Fibroblast of lung (primary cell): ENCODE data around the gene RNLS. TPM values are rescaled to one million over a fixed set of nuclear protein-coding genes. Genes with fewer than 3 reads are reported as not detected.

ENCODE experiments used
- DNase-seq, 2 donors: peaks; one replicate each; pipeline versions ENCODE4 v3.0.0 to v3.0.0-alpha.2; 2010; ENCODE audit warnings: low read depth in 2 of 2
- H2AFZ ChIP-seq: 2 replicates; pipeline ENCODE4 v1.5.1; 2012; ENCODE audit warnings: low read length, control low read depth, inconsistent platforms
- H3K27ac ChIP-seq: 2 replicates; pipeline ENCODE4 v1.5.1; 2011; ENCODE audit warnings: low read length, control low read depth; ENCODE audit not compliant: insufficient read depth
- H3K27me3 ChIP-seq: 2 replicates; pipeline ENCODE4 v1.5.1; 2011; ENCODE audit warnings: mild to moderate bottlenecking, low read length; ENCODE audit not compliant: control insufficient read depth, insufficient read depth
- H3K36me3 ChIP-seq: 2 replicates; pipeline ENCODE4 v1.5.1; 2011; ENCODE audit warnings: low read length; ENCODE audit not compliant: control insufficient read depth, insufficient read depth
- H3K4me1 ChIP-seq: 2 replicates; pipeline ENCODE4 v1.5.1; 2011; ENCODE audit warnings: low read length; ENCODE audit not compliant: control insufficient read depth, insufficient read depth; ENCODE audit errors: extremely low read depth
- H3K4me2 ChIP-seq: 2 replicates; pipeline ENCODE4 v1.5.1; 2011; ENCODE audit warnings: low read length, control low read depth; ENCODE audit not compliant: insufficient read depth; ENCODE audit errors: extremely low read depth
- H3K4me3 ChIP-seq, 4 experiments: fragments of 200-600 bp in 1 of 4; sonication (generic) in 1 of 4; replicated peaks in 1 of 4; 2 replicates each; pipeline ENCODE4 v1.5.1; 2011 to 2016; ENCODE audit warnings: low read length in 4 of 4, low read depth in 3 of 4, mild to moderate bottlenecking in 3 of 4, control low read depth in 2 of 4, inconsistent platforms in 1 of 4, mixed read lengths in 1 of 4; ENCODE audit not compliant: insufficient read depth in 1 of 4; ENCODE audit errors: control extremely low read depth in 1 of 4
- H3K79me2 ChIP-seq: 2 replicates; pipeline ENCODE4 v1.5.1; 2012; ENCODE audit warnings: mild to moderate bottlenecking, low read length, inconsistent platforms; ENCODE audit not compliant: control insufficient read depth, insufficient read depth
- H3K9ac ChIP-seq: 2 replicates; pipeline ENCODE4 v1.5.1; 2011; ENCODE audit warnings: mild to moderate bottlenecking, low read length, control low read depth; ENCODE audit not compliant: insufficient read depth
- H3K9me3 ChIP-seq: 2 replicates; pipeline ENCODE4 v1.5.1; 2012; ENCODE audit warnings: low read depth, low read length; ENCODE audit not compliant: control insufficient read depth, insufficient read depth
- H4K20me1 ChIP-seq: 2 replicates; pipeline ENCODE4 v1.5.1; 2011; ENCODE audit warnings: low read length; ENCODE audit not compliant: control insufficient read depth, insufficient read depth; ENCODE audit errors: extremely low read depth
- CTCF ChIP-seq, 2 donors: IDR thresholded peaks in 1 of 2; conservative IDR thresholded peaks in 1 of 2; 1 replicate in 1 of 2; 2 replicates in 1 of 2; pipeline ENCODE4 v1.5.1; 2011 to 2012; ENCODE audit warnings: low read length in 2 of 2, control low read depth in 1 of 2, inconsistent platforms in 1 of 2, low read depth in 1 of 2, mild to moderate bottlenecking in 1 of 2
- EZH2 ChIP-seq: IDR thresholded peaks from 2 replicates; pipeline ENCODE4 v1.5.1; 2012; ENCODE audit warnings: low read length, control low read depth, mild to moderate bottlenecking; ENCODE audit errors: missing control alignments
- polyA plus RNA-seq, 2 donors: library from polyadenylated mRNA; depleted of rRNA in 1 of 2; stranded (reverse) in 1 of 2; unstranded in 1 of 2; fragments of >200 nt; gene quantifications; 2 replicates each; pipeline ENCODE4 v1.2.1, GENCODE V29; 2011 to 2012; ENCODE audit warnings: missing spikeins in 1 of 2
- total RNA-seq: library from RNA; depleted of rRNA; stranded (reverse); fragments of >200 nt; gene quantifications from 2 replicates; pipeline ENCODE4 v1.2.1, GENCODE V29; 2014

Gene RNLS
- total and polyA plus RNA-seq, 2 donors (not counting 1 experiment from before 2014, with no cell fraction given), result 16.5 to 18.4 TPM

- Histone ChIP-seq H3K4me3 (no peak overlapping the region), H3K36me3 (no peaks in the 10 kb centered on the region), H4K20me1 (no peaks in the 10 kb centered on the region), H3K27ac (no peak overlapping the region), H3K27me3 (no peaks in the 10 kb centered on the region), H3K4me2 (no peak overlapping the region), H2AFZ (no peak overlapping the region), H3K9me3 (no peaks in the 10 kb centered on the region), H3K9ac (no peak overlapping the region), H3K79me2 (no peaks in the 10 kb centered on the region), H3K4me1 (peaks cover 20% of the 10 kb centered on the region)
- peak; percentile 84 to 90 for DNase-seq
- TF ChIP-seq CTCF (conservative IDR thresholded peaks at IDR 0.05 in 1 of 2, IDR thresholded peaks at IDR 0.05 in 1 of 2; ENCODE audit: low read depth in 1 of 2, low read length in 2 of 2) (no peak), EZH2 (no peak)
Measured at GRCh38 chr10:88254091-88254490, 329.0 kb downstream of the RNLS start.

- Histone ChIP-seq H3K27me3 (no peaks in the 10 kb centered on the region), H3K27ac (no peak overlapping the region), H3K9ac (no peak overlapping the region), H3K36me3 (no peaks in the 10 kb centered on the region), H3K4me3 (no peak overlapping the region), H3K4me1 (peaks cover 20% of the 10 kb centered on the region), H3K79me2 (no peaks in the 10 kb centered on the region), H3K4me2 (no peak overlapping the region), H3K9me3 (no peaks in the 10 kb centered on the region), H2AFZ (no peak overlapping the region), H4K20me1 (no peaks in the 10 kb centered on the region)
- no peak for TF ChIP-seq EZH2
- no peak for TF ChIP-seq CTCF (conservative IDR thresholded peaks at IDR 0.05 in 1 of 2, IDR thresholded peaks at IDR 0.05 in 1 of 2; ENCODE audit: low read depth in 1 of 2, low read length in 2 of 2)
- no peak for DNase-seq
Measured at GRCh38 chr10:88253622-88254021, 329.5 kb downstream of the RNLS start.

GRCh38 chr10:88253128-88253527 is 330.0 kb downstream of the RNLS start:
- H3K36me3 ChIP-seq, result no peaks in the 10 kb centered on the region
- TF ChIP-seq EZH2, result no peak
- TF ChIP-seq CTCF (conservative IDR thresholded peaks at IDR 0.05 in 1 of 2, IDR thresholded peaks at IDR 0.05 in 1 of 2; ENCODE audit: low read depth in 1 of 2, low read length in 2 of 2), result no peak
- H4K20me1 ChIP-seq, result no peaks in the 10 kb centered on the region
- no peak overlapping the region for H2AFZ ChIP-seq
- H3K27ac ChIP-seq, result no peak overlapping the region
- H3K4me2 ChIP-seq, result no peak overlapping the region
- H3K9me3 ChIP-seq, result no peaks in the 10 kb centered on the region
- H3K9ac ChIP-seq, result no peak overlapping the region
- no peaks in the 10 kb centered on the region for H3K27me3 ChIP-seq
- no peak overlapping the region for H3K4me3 ChIP-seq
- DNase-seq, result no peak
- H3K4me1 ChIP-seq, result peaks cover 20% of the 10 kb centered on the region
- H3K79me2 ChIP-seq, result no peaks in the 10 kb centered on the region
